B cell (primary cell): ENCODE data around the gene VSTM1. TPM values are rescaled to one million over a fixed set of nuclear protein-coding genes. Genes with fewer than 3 reads are reported as not detected.

Source experiments
- ATAC-seq: fragments of 200-7000 bp; cut with Tn5 transposase; one replicate; pipeline ENCODE4 v1.10.0; 2021; ENCODE audit warnings: low read depth, mild to moderate bottlenecking, moderate number of reproducible peaks, moderate library complexity
- CTCF ChIA-PET: fragments of 350-600 bp; sonication (Branson Sonifier 250); formaldehyde crosslinking; loops from one replicate; lab custom pipeline; 2021; ENCODE audit warnings: antibody characterized with exemption, inconsistent platforms; lab: Charles Lee
- POLR2A ChIA-PET: fragments of 350-600 bp; sonication (Branson Sonifier 250); formaldehyde crosslinking; loops from one replicate; lab custom pipeline; 2021; ENCODE audit warnings: antibody characterized with exemption; lab: Charles Lee
- DNase-seq: peaks from one replicate; pipeline ENCODE4 v3.0.0; 2013
- H2AFZ ChIP-seq: 2 replicates; pipeline ENCODE4 v1.6.1; 2012; ENCODE audit warnings: mild to moderate bottlenecking, low read depth, low read length; ENCODE audit not compliant: insufficient read depth, poor library complexity, severe bottlenecking
- H3K27ac ChIP-seq, 2 donors: 1 replicate in 1 of 2; 2 replicates in 1 of 2; pipeline ENCODE4 v1.5.1; 2012 to 2013; ENCODE audit warnings: low read length in 2 of 2, mild to moderate bottlenecking in 2 of 2, moderate library complexity in 1 of 2
- H3K27me3 ChIP-seq, 4 experiments: fragments of 200-600 bp in 1 of 4; sonication (generic) in 1 of 4; replicated peaks in 1 of 4; 1 replicate in 2 of 4; 2 replicates in 2 of 4; pipeline versions ENCODE4 v1.6.1 to v1.7.0; 2013 to 2016; ENCODE audit warnings: low read length in 3 of 4, mild to moderate bottlenecking in 2 of 4, mixed read lengths in 1 of 4, moderate library complexity in 1 of 4; ENCODE audit not compliant: insufficient read depth in 4 of 4, control insufficient read depth in 3 of 4; ENCODE audit errors: control extremely low read depth in 1 of 4
- H3K36me3 ChIP-seq, 2 experiments: replicated peaks in 1 of 2; 1 replicate in 1 of 2; 2 replicates in 1 of 2; pipeline versions ENCODE4 v1.6.1 to v1.7.1; 2013; ENCODE audit warnings: low read length in 1 of 2; ENCODE audit not compliant: insufficient read depth in 2 of 2, control insufficient read depth in 1 of 2; ENCODE audit errors: control extremely low read depth in 1 of 2, extremely low read depth in 1 of 2
- H3K4me1 ChIP-seq, 2 donors: fragments of 200-600 bp in 1 of 2; sonication (generic) in 1 of 2; 1 replicate in 1 of 2; 2 replicates in 1 of 2; pipeline versions ENCODE4 v1.5.1 to v1.6.1; 2013 to 2017; ENCODE audit warnings: low read length in 2 of 2; ENCODE audit not compliant: control insufficient read depth in 2 of 2, insufficient read depth in 2 of 2
- H3K4me2 ChIP-seq: replicated peaks from 2 replicates; pipeline ENCODE3; 2012; ENCODE audit warnings: mild to moderate bottlenecking, low read depth, low read length; ENCODE audit not compliant: poor library complexity, severe bottlenecking
- H3K4me3 ChIP-seq, 5 experiments: fragments of 200-600 bp in 1 of 5; sonication (generic) in 1 of 5; 1 replicate in 3 of 5; 2 replicates in 2 of 5; pipeline versions ENCODE4 v1.5.1 to v1.7.0; 2011 to 2016; ENCODE audit warnings: low read length in 4 of 5, mild to moderate bottlenecking in 4 of 5, low read depth in 2 of 5, control low read depth in 1 of 5, moderate library complexity in 1 of 5; ENCODE audit not compliant: insufficient read depth in 1 of 5; ENCODE audit errors: control extremely low read depth in 1 of 5, extremely low read depth in 1 of 5
- H3K79me2 ChIP-seq: fragments of 200-600 bp; sonication (generic); one replicate; pipeline ENCODE4 v1.6.0; 2016; ENCODE audit warnings: low read length; ENCODE audit not compliant: control insufficient read depth, insufficient read depth
- H3K9ac ChIP-seq: fragments of 200-600 bp; sonication (generic); 2 replicates; pipeline ENCODE4 v1.6.1; 2017; ENCODE audit warnings: mild to moderate bottlenecking, low read length, moderate library complexity
- H3K9me3 ChIP-seq, 3 donors: one replicate each; pipeline versions ENCODE4 v1.6.1 to v1.7.1; 2013; ENCODE audit warnings: low read length in 2 of 3; ENCODE audit not compliant: control insufficient read depth in 2 of 3, insufficient read depth in 1 of 3; ENCODE audit errors: control extremely low read depth in 1 of 3
- H4K20me1 ChIP-seq: 2 replicates; pipeline ENCODE4 v1.6.0; 2012; ENCODE audit warnings: mild to moderate bottlenecking, low read length; ENCODE audit not compliant: insufficient read depth, control insufficient read depth, poor library complexity, severe bottlenecking
- H3K27ac Mint-ChIP-seq: one replicate; pipeline ENCODE4 v1.8.0; 2021; ENCODE audit warnings: mixed read lengths
- H3K27me3 Mint-ChIP-seq: one replicate; pipeline ENCODE4 v1.8.0; 2021; ENCODE audit warnings: mixed read lengths
- H3K4me1 Mint-ChIP-seq: one replicate; pipeline ENCODE4 v1.8.0; 2021; ENCODE audit warnings: mixed read lengths
- H3K4me3 Mint-ChIP-seq: one replicate; pipeline ENCODE4 v1.8.0; 2021; ENCODE audit warnings: mixed read lengths
- H3K9me3 Mint-ChIP-seq: one replicate; pipeline ENCODE4 v1.8.0; 2022; ENCODE audit warnings: mixed read lengths; ENCODE audit not compliant: insufficient read depth
- CTCF ChIP-seq: fragments of 200-600 bp; IDR thresholded peaks from one replicate; pipeline ENCODE4 v1.8.0; 2022; ENCODE audit warnings: antibody characterized with exemption, mild to moderate bottlenecking
- EZH2 ChIP-seq: IDR thresholded peaks from 2 replicates; pipeline ENCODE4 v1.6.1; 2012; ENCODE audit warnings: borderline replicate concordance, low read depth, mild to moderate bottlenecking, moderate library complexity, low read length; ENCODE audit not compliant: insufficient read depth, poor library complexity, severe bottlenecking
- WGBS: methylation state at CpG from one replicate; pipeline ENCODE4 v1.1.5; 2013; ENCODE audit warnings: missing lambda C conversion rate; ENCODE audit not compliant: insufficient coverage; 5-methylcytosine and 5-hydroxymethylcytosine counted together
- intact Hi-C: fragments of 100-400 bp; cut with micrococcal nuclease; formaldehyde crosslinking; loops from one replicate; pipeline ENCODE4 v1.10.0; 2022
- polyA plus RNA-seq: library from polyadenylated mRNA; depleted of rRNA; stranded (reverse); fragments of >200 nt; gene quantifications from 2 replicates; pipeline ENCODE4 v1.2.3, GENCODE V29; 2012
- total RNA-seq, 2 donors: library from RNA; stranded (reverse); fragments of 120-200 nt in 1 of 2; gene quantifications; 1 replicate in 1 of 2; 2 replicates in 1 of 2; pipeline versions ENCODE4 v1.2.3 to v1.2.4, GENCODE V29; 2013 to 2022

The VSTM1 gene
- total and polyA plus RNA-seq, 2 donors (not counting 1 experiment from before 2014, with no cell fraction given): 0.82 TPM; not detected in 1

- peaks cover 0 to 4% (median 0%) of the 10 kb centered on the region in 3 donors for H3K9me3 ChIP-seq
- H3K27me3 Mint-ChIP-seq: peaks cover 27% of the 10 kb centered on the region
- H4K20me1 ChIP-seq: no peaks in the 10 kb centered on the region
- TF ChIP-seq CTCF (peak; percentile 18), EZH2 (no peak)
- H2AFZ ChIP-seq: no peak overlapping the region
- H3K36me3 ChIP-seq: no peaks in the 10 kb centered on the region
- WGBS: 48% methylated on average over 10 of the region's 13 CpGs
- no peaks in the 10 kb centered on the region for H3K9me3 Mint-ChIP-seq
- intact Hi-C loops: no loop called here
- no peak overlapping the region for H3K27ac Mint-ChIP-seq
- H3K4me1 Mint-ChIP-seq: no peaks in the 10 kb centered on the region
- no peaks in the 10 kb centered on the region for H3K79me2 ChIP-seq
- no peak overlapping the region for H3K9ac ChIP-seq
- no peak overlapping the region for H3K4me3 Mint-ChIP-seq
- ATAC-seq: no peak
- H3K27me3 ChIP-seq: peaks cover 0 to 6% (median 0%) of the 10 kb centered on the region in 4 experiments
- POLR2A ChIA-PET: no interaction called here
- H3K4me3 ChIP-seq: no peak overlapping the region
- H3K4me2 ChIP-seq: no peak overlapping the region
- CTCF ChIA-PET: interaction anchor here (0.9 to 2.4 kb wide), 5 partner anchors 143 to 836 kb away, joined by 3 to 11 read pairs (median 4); no protein-coding TSS in a partner anchor
- H3K27ac ChIP-seq: no peak overlapping the region
- no peaks in the 10 kb centered on the region for H3K4me1 ChIP-seq
- no peak for DNase-seq
Observed at GRCh38 chr19:54030895-54031586, 32.7 kb downstream of the VSTM1 start.

GRCh38 chr19:54029930-54030490 lies 33.7 kb downstream of the VSTM1 start:
- Mint-ChIP-seq H3K27ac (no peak overlapping the region), H3K27me3 (peaks cover 27% of the 10 kb centered on the region), H3K4me3 (no peak overlapping the region), H3K9me3 (no peaks in the 10 kb centered on the region), H3K4me1 (no peaks in the 10 kb centered on the region)
- Histone ChIP-seq H3K9ac (no peak overlapping the region), H4K20me1 (no peaks in the 10 kb centered on the region), H3K4me3 (no peak overlapping the region), H3K79me2 (no peaks in the 10 kb centered on the region), H3K4me1 (no peaks in the 10 kb centered on the region), H2AFZ (no peak overlapping the region), H3K27ac (no peak overlapping the region), H3K27me3 (peaks cover 0 to 6% (median 0%) of the 10 kb centered on the region in 4 experiments), H3K4me2 (no peak overlapping the region), H3K9me3 (peaks cover 0 to 4% (median 0%) of the 10 kb centered on the region in 3 donors), H3K36me3 (no peaks in the 10 kb centered on the region)
- intact Hi-C loops: loop anchor here (10.0 kb wide), 1 partner anchor 835 kb away; the partner anchor contains the start of gene ZNF665
- DNase-seq (peak; percentile 56), ATAC-seq (no peak)
- TF ChIP-seq CTCF (peak; percentile 59), EZH2 (no peak)
- 39% methylated on average over 8 of the region's 9 CpGs for WGBS
- POLR2A ChIA-PET: no interaction called here
- CTCF ChIA-PET: interaction anchor here (0.6 to 2.3 kb wide), 8 partner anchors 11 to 834 kb away, joined by 3 to 10 read pairs (median 4); no protein-coding TSS in a partner anchor
